Nephron (organoid): Measurements from ENCODE around the gene NXNL2.

Experiments used
- H3K27ac Mint-ChIP-seq, 3 experiments: 2 replicates each; pipeline ENCODE4 v1.8.0; 2020; ENCODE audit warnings: mixed read lengths in 3 of 3, mild to moderate bottlenecking in 2 of 3, moderate library complexity in 1 of 3
- H3K27me3 Mint-ChIP-seq: 2 replicates; pipeline ENCODE4 v1.8.0; 2021; ENCODE audit warnings: low read depth, mild to moderate bottlenecking, moderate library complexity, mixed read lengths
- H3K36me3 Mint-ChIP-seq: 2 replicates; pipeline ENCODE4 v1.8.0; 2020; ENCODE audit warnings: low read depth, mixed read lengths
- H3K4me1 Mint-ChIP-seq: 2 replicates; pipeline ENCODE4 v1.8.0; 2020; ENCODE audit warnings: mixed read lengths
- H3K4me3 Mint-ChIP-seq, 3 experiments: 2 replicates each; pipeline ENCODE4 v1.8.0; 2020; ENCODE audit warnings: mild to moderate bottlenecking in 3 of 3, mixed read lengths in 3 of 3, moderate library complexity in 2 of 3
- H3K9me3 Mint-ChIP-seq: 2 replicates; pipeline ENCODE4 v1.8.0; 2020; ENCODE audit warnings: mixed read lengths
- TF ChIP-seq, protein P1 (sequence below), 3 experiments: fragments of 200-600 bp; sonication (generic); IDR thresholded peaks; one replicate each; pipeline ENCODE4 v1.5.0; 2021; ENCODE audit warnings: antibody characterized with exemption in 3 of 3; ENCODE audit not compliant: unreplicated experiment in 3 of 3

NXNL2 gene

DNA sequence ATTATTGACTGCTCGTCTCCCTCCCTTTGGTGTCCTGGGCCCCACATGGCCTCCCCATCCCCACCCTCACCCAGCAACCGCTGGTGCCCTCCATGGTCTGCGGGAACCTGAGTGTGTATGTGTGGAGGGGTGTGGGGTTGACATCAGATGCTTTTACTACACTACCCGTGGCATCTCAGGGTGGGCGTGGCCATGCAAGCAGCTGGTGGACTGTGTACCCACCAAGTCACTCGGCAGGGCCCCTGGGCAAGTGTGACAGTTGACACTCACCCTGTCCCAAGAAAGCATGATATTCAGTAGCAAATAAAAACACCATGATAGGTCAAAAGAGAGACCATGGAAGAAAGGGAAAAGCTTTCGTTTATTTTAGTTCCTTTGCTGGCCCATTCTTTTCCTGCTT is 7.4 kb upstream of the NXNL2 start:
- H3K4me3 Mint-ChIP-seq, result no peak overlapping the region
- H3K9me3 Mint-ChIP-seq, result no peaks in the 10 kb centered on the region
- no peaks in the 10 kb centered on the region for H3K36me3 Mint-ChIP-seq
- TF ChIP-seq, protein P1, sequence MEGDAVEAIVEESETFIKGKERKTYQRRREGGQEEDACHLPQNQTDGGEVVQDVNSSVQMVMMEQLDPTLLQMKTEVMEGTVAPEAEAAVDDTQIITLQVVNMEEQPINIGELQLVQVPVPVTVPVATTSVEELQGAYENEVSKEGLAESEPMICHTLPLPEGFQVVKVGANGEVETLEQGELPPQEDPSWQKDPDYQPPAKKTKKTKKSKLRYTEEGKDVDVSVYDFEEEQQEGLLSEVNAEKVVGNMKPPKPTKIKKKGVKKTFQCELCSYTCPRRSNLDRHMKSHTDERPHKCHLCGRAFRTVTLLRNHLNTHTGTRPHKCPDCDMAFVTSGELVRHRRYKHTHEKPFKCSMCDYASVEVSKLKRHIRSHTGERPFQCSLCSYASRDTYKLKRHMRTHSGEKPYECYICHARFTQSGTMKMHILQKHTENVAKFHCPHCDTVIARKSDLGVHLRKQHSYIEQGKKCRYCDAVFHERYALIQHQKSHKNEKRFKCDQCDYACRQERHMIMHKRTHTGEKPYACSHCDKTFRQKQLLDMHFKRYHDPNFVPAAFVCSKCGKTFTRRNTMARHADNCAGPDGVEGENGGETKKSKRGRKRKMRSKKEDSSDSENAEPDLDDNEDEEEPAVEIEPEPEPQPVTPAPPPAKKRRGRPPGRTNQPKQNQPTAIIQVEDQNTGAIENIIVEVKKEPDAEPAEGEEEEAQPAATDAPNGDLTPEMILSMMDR (IDR thresholded peaks at IDR 0.05; ENCODE audit: unreplicated experiment in 3 of 3), result no peak
- peaks cover 36% of the 10 kb centered on the region for H3K4me1 Mint-ChIP-seq
- H3K27me3 Mint-ChIP-seq, result peaks cover 21% of the 10 kb centered on the region
- no peak overlapping the region for H3K27ac Mint-ChIP-seq

DNA sequence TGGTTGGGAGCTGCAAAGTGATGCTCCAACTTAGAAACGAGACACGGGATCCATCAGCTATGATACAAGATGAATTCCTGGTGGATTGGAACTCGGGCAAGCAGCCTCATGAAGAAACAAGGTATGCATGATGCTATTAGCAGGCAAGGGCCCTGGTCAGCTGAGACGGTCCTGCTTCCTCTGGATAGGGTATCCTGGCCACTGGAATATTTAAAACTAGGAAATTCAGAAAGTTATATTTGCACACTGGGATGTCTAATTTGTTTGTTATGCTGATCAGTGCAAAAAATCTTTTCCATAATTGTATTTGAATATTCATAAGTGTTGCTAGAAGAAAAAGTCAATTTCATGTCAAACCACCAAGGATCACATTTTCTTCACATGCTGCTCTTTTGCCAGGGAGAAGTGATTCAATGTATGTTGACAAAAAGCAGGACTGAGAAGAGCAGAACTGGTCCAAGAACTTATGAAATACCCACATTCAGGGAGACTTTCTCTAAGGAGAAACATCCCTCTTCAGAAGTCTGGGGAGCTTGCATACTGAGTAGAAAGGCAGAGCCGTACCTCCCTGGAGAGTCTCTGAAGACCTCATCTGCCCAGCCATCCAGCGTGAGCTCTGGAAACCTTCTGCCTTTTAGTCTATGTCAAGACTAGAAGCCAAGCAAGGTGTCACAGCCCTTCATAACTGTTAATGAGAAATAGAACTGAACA is 6.7 kb upstream of the NXNL2 start:
- Mint-ChIP-seq H3K27me3 (peaks cover 24% of the 10 kb centered on the region), H3K9me3 (no peaks in the 10 kb centered on the region), H3K27ac (peak overlapping the region; percentile 32 to 85 (median 38))

GRCh38 chr9:88529496-88529895 is 5.5 kb upstream of the NXNL2 start:
- H3K27ac Mint-ChIP-seq, result peak overlapping the region; percentile 32 to 85 (median 83)
- H3K4me3 Mint-ChIP-seq, result no peak overlapping the region
- no peaks in the 10 kb centered on the region for H3K9me3 Mint-ChIP-seq
- H3K27me3 Mint-ChIP-seq, result peaks cover 35% of the 10 kb centered on the region
- TF ChIP-seq, protein P1 (IDR thresholded peaks at IDR 0.05; ENCODE audit: unreplicated experiment in 3 of 3), result no peak
- H3K4me1 Mint-ChIP-seq, result peaks cover 43% of the 10 kb centered on the region
- no peaks in the 10 kb centered on the region for H3K36me3 Mint-ChIP-seq

More for the DNA sequence above, 6.7 kb upstream of the NXNL2 start:
- H3K4me3 Mint-ChIP-seq, result peak overlapping the region in 1 of 3 experiments; percentile 1
- no peaks in the 10 kb centered on the region for H3K36me3 Mint-ChIP-seq
- TF ChIP-seq, protein P1 (IDR thresholded peaks at IDR 0.05; ENCODE audit: unreplicated experiment in 3 of 3), result no peak
- peaks cover 38% of the 10 kb centered on the region for H3K4me1 Mint-ChIP-seq

GRCh38 chr9:88530051-88530450 is 4.9 kb upstream of the NXNL2 start:
- peak overlapping the region; percentile 32 to 85 (median 83) for H3K27ac Mint-ChIP-seq

DNA sequence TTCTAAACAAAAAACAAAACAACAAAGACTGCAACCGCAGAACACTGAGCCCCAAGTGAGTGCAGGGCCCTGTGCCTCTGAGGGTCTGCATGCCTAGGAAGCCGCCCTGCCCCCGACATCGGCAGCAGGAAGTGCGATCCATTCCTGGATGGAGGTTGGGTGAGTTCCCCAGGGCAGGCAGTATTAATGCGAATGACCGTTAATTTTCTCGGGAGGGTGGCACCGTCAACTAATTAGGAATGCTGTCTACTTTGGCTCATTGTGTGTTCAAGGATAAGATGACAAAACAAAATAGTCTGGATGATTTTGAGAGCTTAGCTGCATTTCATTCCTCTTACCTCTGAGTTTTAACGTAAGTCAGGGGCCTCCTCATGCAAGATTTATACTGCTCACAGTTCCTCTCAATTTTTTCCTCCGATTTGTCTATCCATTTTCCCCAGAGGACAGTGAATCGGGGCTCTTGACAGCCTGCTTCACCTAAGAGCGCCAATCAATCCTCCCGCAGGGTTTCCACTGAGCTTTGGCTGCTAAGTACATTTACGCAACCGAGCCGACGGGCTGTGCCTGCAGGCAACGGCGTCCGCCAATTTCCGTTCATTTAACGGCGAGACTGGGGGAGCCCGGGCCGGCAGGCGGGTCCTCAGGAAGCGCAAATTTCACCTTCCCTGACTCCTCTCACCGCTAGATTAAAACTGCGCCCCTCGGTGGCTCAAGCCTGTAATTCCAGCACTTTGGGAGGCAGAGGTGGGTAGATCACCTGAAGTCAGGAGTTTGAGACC is 2.9 kb upstream of the NXNL2 start:
- Mint-ChIP-seq H3K4me1 (peaks cover 52% of the 10 kb centered on the region), H3K27ac (peak overlapping the region; percentile 83 to 94 (median 93)), H3K9me3 (no peaks in the 10 kb centered on the region), H3K36me3 (no peaks in the 10 kb centered on the region), H3K4me3 (peak overlapping the region; percentile 65 to 88 (median 88)), H3K27me3 (peaks cover 35% of the 10 kb centered on the region)
- TF ChIP-seq, protein P1 (IDR thresholded peaks at IDR 0.05; ENCODE audit: unreplicated experiment in 3 of 3), result peak in 1 of 3 experiments; percentile 21

More at GRCh38 chr9:88530051-88530450, 4.9 kb upstream of the NXNL2 start:
- H3K9me3 Mint-ChIP-seq, result no peaks in the 10 kb centered on the region
- H3K4me1 Mint-ChIP-seq, result peaks cover 43% of the 10 kb centered on the region
- TF ChIP-seq, protein P1 (IDR thresholded peaks at IDR 0.05; ENCODE audit: unreplicated experiment in 3 of 3), result no peak
- H3K27me3 Mint-ChIP-seq, result peaks cover 35% of the 10 kb centered on the region
- no peaks in the 10 kb centered on the region for H3K36me3 Mint-ChIP-seq
- H3K4me3 Mint-ChIP-seq, result peak overlapping the region in 1 of 3 experiments; percentile 24
